ENCODE data around the gene ZIC4. TPM values are rescaled to one million over a fixed set of nuclear protein-coding genes. Genes with fewer than 3 reads are reported as not detected.

Gene ZIC4
- total and polyA plus RNA-seq, 9 of the 15 experiments (the other 6 are each of a cell fraction or from before 2014, with no cell fraction given): not detected

- Histone ChIP-seq H3K9ac (ENCODE audit: insufficient read depth in 1 of 2, low read depth in 2 of 2, low read length in 2 of 2) (no peak overlapping the region), H3K36me3 (ENCODE audit: control insufficient read depth, insufficient read depth, low read length) (no peaks in the 10 kb centered on the region), H3K4me2 (ENCODE audit: insufficient read depth, low read length) (no peak overlapping the region), H3K4me1 (replicated peaks in 1 of 2; ENCODE audit: control insufficient read depth in 2 of 2, insufficient read depth in 2 of 2, low read length in 2 of 2) (no peaks in the 10 kb centered on the region), H3K9me1 (ENCODE audit: control insufficient read depth, insufficient read depth, low read length) (no peaks in the 10 kb centered on the region), H3K9me3 (replicated peaks; ENCODE audit: control insufficient read depth, insufficient read depth, low read depth, low read length) (no peaks in the 10 kb centered on the region), H2AFZ (ENCODE audit: low read depth, low read length) (no peak overlapping the region), H4K20me1 (replicated peaks; ENCODE audit: control insufficient read depth, insufficient read depth, low read length) (no peaks in the 10 kb centered on the region), H3K79me2 (ENCODE audit: control insufficient read depth, insufficient read depth, low read length) (no peaks in the 10 kb centered on the region), H3K27ac (ENCODE audit: extremely low read depth, low read depth, low read length) (no peak overlapping the region), H3K4me3 (no peak overlapping the region), H3K27me3 (ENCODE audit: control insufficient read depth in 2 of 2, insufficient read depth in 2 of 2, low read length in 2 of 2) (no peaks in the 10 kb centered on the region; a peak in 2 of 5 replicates)
- ChIA-PET POLR2A (no interaction called here), CTCF (ENCODE audit: low intra/inter-chr PET ratio) (no interaction called here)
- FAIRE-seq: no peak
- in situ Hi-C loops (cut with MboI): no loop called here
- 0% methylated on average over 2 of the region's 2 CpGs for WGBS (ENCODE audit: insufficient coverage, low coverage, missing lambda C conversion rate)
- intact Hi-C loops (cut with micrococcal nuclease): no loop called here
- no peak for DNase-seq (ENCODE audit: extremely low read depth in 1 of 4, low spot score in 3 of 4)
- ATAC-seq: no peak
- TF ChIP-seq ZNF263 (CRISPR knock-in tag; IDR thresholded peaks at IDR 0.05; ENCODE audit: borderline replicate concordance) (no peak), CHAMP1 (IDR thresholded peaks at IDR 0.05) (no peak), CHD1 (IDR thresholded peaks at IDR 0.05; ENCODE audit: low read length) (no peak), KLF16 (IDR thresholded peaks at IDR 0.05) (no peak), BACH1 (tag; IDR thresholded peaks at IDR 0.05) (no peak), TRIM25 (IDR thresholded peaks at IDR 0.05; ENCODE audit: borderline replicate concordance) (no peak)
- BruUV-seq (replicated peaks): no TSS peak
These were observed 38.2 kb downstream of the ZIC4 start for GRCh38 chr3:147368151-147368550.

Measured in K562 (cell line).